Endothelial cell of umbilical vein (primary cell): Measurements from ENCODE around the gene SH3BP2. TPM values are rescaled to one million over a fixed set of nuclear protein-coding genes. Genes with fewer than 3 reads are reported as not detected.

Source experiments
- BruUV-seq: library from RNA; stranded (reverse); fragments of 400-500 nt; replicated peaks from 2 replicates; lab custom pipeline; 2021; lab: Mats Ljungman, UMichigan
- CTCF ChIA-PET: fragments of 300-600, 350-600 bp; sonication (Branson Sonifier 250); formaldehyde crosslinking; loops from one replicate; lab custom pipeline; 2021; ENCODE audit warnings: antibody characterized with exemption, inconsistent platforms; lab: Charles Lee
- POLR2A ChIA-PET: fragments of 300-600, 350-600 bp; sonication (Branson Sonifier 250); formaldehyde crosslinking; loops from one replicate; lab custom pipeline; 2021; ENCODE audit warnings: antibody characterized with exemption, inconsistent platforms; lab: Charles Lee
- DNase-seq: peaks from one replicate; pipeline ENCODE4 v3.0.0-alpha.2; 2011; ENCODE audit warnings: low read depth, low spot score
- FAIRE-seq: peaks from 2 replicates; lab custom pipeline; 2011; peaks lifted over from hg19 to GRCh38; lab: Jason Lieb, UNC
- H2AFZ ChIP-seq: 2 replicates; pipeline ENCODE4 v1.6.0; 2012; ENCODE audit warnings: low read depth, low read length, control low read depth, inconsistent platforms
- H3K27ac ChIP-seq: 2 replicates; pipeline ENCODE4 v1.5.1; 2011; ENCODE audit warnings: low read depth, mild to moderate bottlenecking, control low read depth, low read length, moderate library complexity; ENCODE audit not compliant: insufficient read depth
- H3K27me3 ChIP-seq, 2 experiments: 2 replicates each; pipeline versions ENCODE4 v1.6.0 to v1.6.1; 2011; ENCODE audit warnings: low read length in 2 of 2, mixed read lengths in 1 of 2; ENCODE audit not compliant: control insufficient read depth in 2 of 2, insufficient read depth in 2 of 2
- H3K36me3 ChIP-seq, 2 experiments: 2 replicates in 1 of 2; 3 replicates in 1 of 2; pipeline ENCODE4 v1.5.1; 2011; ENCODE audit warnings: low read length in 2 of 2, mild to moderate bottlenecking in 1 of 2, moderate library complexity in 1 of 2; ENCODE audit not compliant: control insufficient read depth in 2 of 2, insufficient read depth in 2 of 2; ENCODE audit errors: extremely low read depth in 1 of 2
- H3K4me1 ChIP-seq: 3 replicates; pipeline ENCODE4 v1.5.1; 2011; ENCODE audit warnings: mild to moderate bottlenecking, low read length; ENCODE audit not compliant: control insufficient read depth, insufficient read depth; ENCODE audit errors: extremely low read depth
- H3K4me2 ChIP-seq: 2 replicates; pipeline ENCODE4 v1.6.1; 2011; ENCODE audit warnings: low read length, control low read depth, mixed read lengths; ENCODE audit not compliant: insufficient read depth
- H3K4me3 ChIP-seq, 3 experiments: fragments of 200-600 bp in 1 of 3; sonication (generic), shearing (Covaris generic) in 1 of 3; replicated peaks in 1 of 3; 2 replicates each; pipeline ENCODE4 v1.5.1; 2011 to 2016; ENCODE audit warnings: control low read depth in 3 of 3, low read length in 3 of 3, mild to moderate bottlenecking in 2 of 3, inconsistent platforms in 1 of 3, low read depth in 1 of 3, moderate library complexity in 1 of 3; ENCODE audit not compliant: insufficient read depth in 1 of 3
- H3K79me2 ChIP-seq: 2 replicates; pipeline ENCODE4 v1.6.0; 2012; ENCODE audit warnings: low read length, inconsistent platforms; ENCODE audit not compliant: control insufficient read depth, insufficient read depth
- H3K9ac ChIP-seq: replicated peaks from 2 replicates; pipeline ENCODE3; 2011; ENCODE audit warnings: low read length, control low read depth; ENCODE audit not compliant: insufficient read depth; ENCODE audit errors: extremely low read depth
- H3K9me1 ChIP-seq: replicated peaks from 3 replicates; pipeline ENCODE4 v1.6.0; 2011; ENCODE audit warnings: mild to moderate bottlenecking, low read length; ENCODE audit not compliant: control insufficient read depth, insufficient read depth; ENCODE audit errors: extremely low read depth
- H3K9me3 ChIP-seq: replicated peaks from 2 replicates; pipeline ENCODE4 v1.5.1; 2012; ENCODE audit warnings: low read length, inconsistent platforms; ENCODE audit not compliant: control insufficient read depth, insufficient read depth
- H4K20me1 ChIP-seq: replicated peaks from 2 replicates; pipeline ENCODE3; 2011; ENCODE audit warnings: mild to moderate bottlenecking, low read length; ENCODE audit not compliant: control insufficient read depth, insufficient read depth; ENCODE audit errors: extremely low read depth
- EZH2 ChIP-seq: IDR thresholded peaks from 2 replicates; pipeline ENCODE4 v1.6.1; 2012; ENCODE audit warnings: borderline replicate concordance, low read depth, mild to moderate bottlenecking, moderate library complexity, low read length, inconsistent platforms; ENCODE audit not compliant: severe bottlenecking
- FOS ChIP-seq: IDR thresholded peaks from 2 replicates; pipeline ENCODE4 v1.6.1; 2011; ENCODE audit warnings: mild to moderate bottlenecking, low read length, moderate library complexity, borderline replicate concordance; ENCODE audit not compliant: insufficient read depth
- GATA2 ChIP-seq: IDR thresholded peaks from 2 replicates; pipeline ENCODE4 v1.7.0; 2011; ENCODE audit warnings: low read depth, mild to moderate bottlenecking, moderate library complexity, mixed read lengths, low read length; ENCODE audit not compliant: insufficient read length, insufficient read depth
- JUN ChIP-seq: IDR thresholded peaks from 2 replicates; pipeline ENCODE4 v1.6.1; 2011; ENCODE audit warnings: borderline replicate concordance, low read depth; ENCODE audit not compliant: insufficient read length, insufficient read depth
- MYC ChIP-seq: IDR thresholded peaks from one replicate; pipeline ENCODE4 v1.6.1; 2011; ENCODE audit warnings: mild to moderate bottlenecking, low read depth, low read length
- POLR2A ChIP-seq: IDR thresholded peaks from 2 replicates; pipeline ENCODE4 v1.6.1; 2012; ENCODE audit warnings: low read depth, mild to moderate bottlenecking, control low read depth, low read length
- POLR2AphosphoS5 ChIP-seq: IDR thresholded peaks from 2 replicates; pipeline ENCODE4 v1.6.1; 2012; ENCODE audit warnings: low read depth, mild to moderate bottlenecking, control low read depth, low read length, moderate library complexity; ENCODE audit not compliant: insufficient read depth
- dilution Hi-C: fragments of 300-500 bp; cut with MboI; formaldehyde crosslinking; loops from one replicate; pipeline ENCODE4 v1.15.0; 2019; ENCODE audit warnings: low sequenced_read_pairs; ENCODE audit not compliant: extremely low pct_ligation_motif_present
- intact Hi-C: fragments of 100-400 bp; cut with micrococcal nuclease; formaldehyde crosslinking; loops from one replicate; pipeline ENCODE4 v1.10.0; 2022
- polyA plus RNA-seq, 4 experiments: library from polyadenylated mRNA; depleted of rRNA in 3 of 4; stranded (reverse) in 3 of 4; unstranded in 1 of 4; fragments of >200 nt; gene quantifications; 2 replicates each; pipeline versions ENCODE4 v1.2.1 to v1.2.3, GENCODE V29; 2011 to 2012; ENCODE audit warnings: missing spikeins in 1 of 4
- total RNA-seq: library from RNA; stranded (reverse); gene quantifications from 2 replicates; pipeline ENCODE4 v1.2.3, GENCODE V29; 2021
- TF ChIP-seq, protein P1 (sequence below), 2 donors: IDR thresholded peaks; 1 replicate in 1 of 2; 2 replicates in 1 of 2; pipeline ENCODE4 v1.5.1; 2011; ENCODE audit warnings: low read length in 2 of 2, mild to moderate bottlenecking in 2 of 2, moderate library complexity in 2 of 2, control low read depth in 1 of 2, inconsistent platforms in 1 of 2, low read depth in 1 of 2; ENCODE audit not compliant: insufficient read depth in 1 of 2; ENCODE audit errors: extremely low read depth in 1 of 2
- TF ChIP-seq, protein P2 (sequence below): IDR thresholded peaks from 2 replicates; pipeline ENCODE4 v1.6.1; 2011; ENCODE audit not compliant: insufficient read depth, insufficient read length

The SH3BP2 gene
- total and polyA plus RNA-seq, 2 donors (not counting 3 experiments of a cell fraction or from before 2014, with no cell fraction given): 69.2 to 73.9 TPM

DNA sequence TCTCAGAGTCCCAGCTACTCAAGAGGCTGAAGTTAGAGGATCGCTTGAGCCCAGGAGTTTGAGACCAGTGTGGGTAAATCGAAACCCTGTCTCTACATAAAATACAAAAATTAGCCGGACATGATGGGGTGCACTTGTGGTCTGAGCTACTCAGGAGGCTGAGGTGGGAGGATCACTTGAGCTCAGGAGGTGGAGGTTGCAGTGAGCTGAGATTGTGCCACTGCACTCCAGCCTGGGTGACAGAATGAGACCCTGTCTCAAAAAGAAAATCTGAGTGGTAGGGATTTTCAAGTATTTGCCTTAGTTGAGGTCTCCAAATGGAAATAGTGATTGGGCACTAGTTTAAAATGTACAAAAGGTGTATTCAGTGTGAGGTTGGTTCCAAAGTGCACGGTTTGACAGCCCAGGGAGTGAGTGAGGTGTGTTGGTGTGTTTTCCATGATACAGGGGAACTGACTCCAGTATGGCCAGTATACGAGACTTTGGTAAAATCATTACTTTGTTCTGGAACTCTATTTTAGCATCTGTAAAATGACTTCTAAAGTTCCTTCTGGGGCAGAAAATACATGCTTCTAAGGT lies 64.6 kb downstream of the SH3BP2 start:
- ChIA-PET CTCF (interaction anchor here (1.0 to 1.3 kb wide), 2 partner anchors 9 to 36 kb away, joined by 3 to 5 read pairs; no protein-coding TSS in a partner anchor), POLR2A (no interaction called here)
- no peak overlapping the region for H3K4me2 ChIP-seq
- H3K9me3 ChIP-seq: no peaks in the 10 kb centered on the region
- dilution Hi-C loops (no loop called here), intact Hi-C loops (no loop called here)
- no peak overlapping the region for H3K27ac ChIP-seq
- no TSS peak for BruUV-seq
- no peak overlapping the region for H3K9ac ChIP-seq
- peaks cover 40% of the 10 kb centered on the region for H3K4me1 ChIP-seq
- peaks cover 0 to 3% of the 10 kb centered on the region in 2 experiments for H3K36me3 ChIP-seq
- no peak overlapping the region for H3K4me3 ChIP-seq
- H4K20me1 ChIP-seq: peaks cover 2% of the 10 kb centered on the region
- H2AFZ ChIP-seq: no peak overlapping the region
- H3K27me3 ChIP-seq: no peaks in the 10 kb centered on the region
- DNase-seq (no peak), FAIRE-seq (no peak)
- H3K79me2 ChIP-seq: peaks cover 85% of the 10 kb centered on the region
- H3K9me1 ChIP-seq: no peaks in the 10 kb centered on the region
- TF ChIP-seq, protein P1, sequence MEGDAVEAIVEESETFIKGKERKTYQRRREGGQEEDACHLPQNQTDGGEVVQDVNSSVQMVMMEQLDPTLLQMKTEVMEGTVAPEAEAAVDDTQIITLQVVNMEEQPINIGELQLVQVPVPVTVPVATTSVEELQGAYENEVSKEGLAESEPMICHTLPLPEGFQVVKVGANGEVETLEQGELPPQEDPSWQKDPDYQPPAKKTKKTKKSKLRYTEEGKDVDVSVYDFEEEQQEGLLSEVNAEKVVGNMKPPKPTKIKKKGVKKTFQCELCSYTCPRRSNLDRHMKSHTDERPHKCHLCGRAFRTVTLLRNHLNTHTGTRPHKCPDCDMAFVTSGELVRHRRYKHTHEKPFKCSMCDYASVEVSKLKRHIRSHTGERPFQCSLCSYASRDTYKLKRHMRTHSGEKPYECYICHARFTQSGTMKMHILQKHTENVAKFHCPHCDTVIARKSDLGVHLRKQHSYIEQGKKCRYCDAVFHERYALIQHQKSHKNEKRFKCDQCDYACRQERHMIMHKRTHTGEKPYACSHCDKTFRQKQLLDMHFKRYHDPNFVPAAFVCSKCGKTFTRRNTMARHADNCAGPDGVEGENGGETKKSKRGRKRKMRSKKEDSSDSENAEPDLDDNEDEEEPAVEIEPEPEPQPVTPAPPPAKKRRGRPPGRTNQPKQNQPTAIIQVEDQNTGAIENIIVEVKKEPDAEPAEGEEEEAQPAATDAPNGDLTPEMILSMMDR (IDR thresholded peaks at IDR 0.05; ENCODE audit: extremely low read depth in 1 of 2, insufficient read depth in 1 of 2, low read depth in 1 of 2, low read length in 2 of 2): no peak
- no peak for TF ChIP-seq POLR2A
- TF ChIP-seq FOS: no peak
- no peak for TF ChIP-seq EZH2
- no peak for TF ChIP-seq POLR2AphosphoS5
- no peak for TF ChIP-seq JUN
- no peak for TF ChIP-seq MYC
- no peak for TF ChIP-seq GATA2
- TF ChIP-seq, protein P2, sequence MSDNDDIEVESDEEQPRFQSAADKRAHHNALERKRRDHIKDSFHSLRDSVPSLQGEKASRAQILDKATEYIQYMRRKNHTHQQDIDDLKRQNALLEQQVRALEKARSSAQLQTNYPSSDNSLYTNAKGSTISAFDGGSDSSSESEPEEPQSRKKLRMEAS: no peak
